GM13976 (cell line): Measurements from ENCODE around the gene DHRS2.

Source experiments
- DNase-seq: peaks from one replicate; pipeline ENCODE4 v3.0.0; 2012; ENCODE audit warnings: low spot score
- in situ Hi-C: fragments of 300-500 bp; cut with MboI; formaldehyde crosslinking; loops from one replicate; pipeline ENCODE4 v1.12.0; 2022; ENCODE audit warnings: low sequenced_read_pairs, mixed read lengths, inconsistent platforms; ENCODE audit not compliant: unreplicated experiment
- TF ChIP-seq, protein P1 (sequence below): IDR thresholded peaks from 2 replicates; pipeline ENCODE4 v1.5.1; 2012; ENCODE audit warnings: borderline replicate concordance, mild to moderate bottlenecking; ENCODE audit not compliant: insufficient read depth; ENCODE audit errors: extremely low read depth, missing control alignments, control extremely low read depth

The DHRS2 gene

DNA sequence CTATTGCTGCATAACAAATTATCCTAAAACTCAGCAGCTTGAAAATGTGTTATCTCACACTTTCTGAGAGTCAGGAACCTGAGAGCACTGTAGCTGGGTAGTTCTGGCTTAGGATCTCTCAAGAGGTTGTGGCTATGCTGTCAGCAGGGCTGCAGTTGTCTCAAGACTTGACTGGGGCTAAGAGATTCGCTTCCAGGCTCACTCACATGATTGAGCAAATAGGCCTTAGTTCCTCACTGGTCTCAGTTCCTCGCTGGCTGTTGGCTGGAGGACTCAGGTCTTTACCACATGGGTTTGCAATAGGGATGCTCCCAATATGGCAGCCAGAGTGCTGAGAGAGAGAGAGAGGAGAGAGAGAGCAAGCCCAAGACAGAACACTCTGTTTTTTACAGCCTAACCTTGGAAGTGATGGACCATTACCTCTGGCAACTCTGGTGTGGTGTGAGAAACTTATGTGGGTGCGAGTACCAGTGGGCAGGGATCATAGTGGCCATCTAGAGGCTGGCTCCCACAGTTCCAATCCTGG, 15.9 kb upstream of the DHRS2 start:
- TF ChIP-seq, protein P1, sequence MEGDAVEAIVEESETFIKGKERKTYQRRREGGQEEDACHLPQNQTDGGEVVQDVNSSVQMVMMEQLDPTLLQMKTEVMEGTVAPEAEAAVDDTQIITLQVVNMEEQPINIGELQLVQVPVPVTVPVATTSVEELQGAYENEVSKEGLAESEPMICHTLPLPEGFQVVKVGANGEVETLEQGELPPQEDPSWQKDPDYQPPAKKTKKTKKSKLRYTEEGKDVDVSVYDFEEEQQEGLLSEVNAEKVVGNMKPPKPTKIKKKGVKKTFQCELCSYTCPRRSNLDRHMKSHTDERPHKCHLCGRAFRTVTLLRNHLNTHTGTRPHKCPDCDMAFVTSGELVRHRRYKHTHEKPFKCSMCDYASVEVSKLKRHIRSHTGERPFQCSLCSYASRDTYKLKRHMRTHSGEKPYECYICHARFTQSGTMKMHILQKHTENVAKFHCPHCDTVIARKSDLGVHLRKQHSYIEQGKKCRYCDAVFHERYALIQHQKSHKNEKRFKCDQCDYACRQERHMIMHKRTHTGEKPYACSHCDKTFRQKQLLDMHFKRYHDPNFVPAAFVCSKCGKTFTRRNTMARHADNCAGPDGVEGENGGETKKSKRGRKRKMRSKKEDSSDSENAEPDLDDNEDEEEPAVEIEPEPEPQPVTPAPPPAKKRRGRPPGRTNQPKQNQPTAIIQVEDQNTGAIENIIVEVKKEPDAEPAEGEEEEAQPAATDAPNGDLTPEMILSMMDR = no peak

DNA sequence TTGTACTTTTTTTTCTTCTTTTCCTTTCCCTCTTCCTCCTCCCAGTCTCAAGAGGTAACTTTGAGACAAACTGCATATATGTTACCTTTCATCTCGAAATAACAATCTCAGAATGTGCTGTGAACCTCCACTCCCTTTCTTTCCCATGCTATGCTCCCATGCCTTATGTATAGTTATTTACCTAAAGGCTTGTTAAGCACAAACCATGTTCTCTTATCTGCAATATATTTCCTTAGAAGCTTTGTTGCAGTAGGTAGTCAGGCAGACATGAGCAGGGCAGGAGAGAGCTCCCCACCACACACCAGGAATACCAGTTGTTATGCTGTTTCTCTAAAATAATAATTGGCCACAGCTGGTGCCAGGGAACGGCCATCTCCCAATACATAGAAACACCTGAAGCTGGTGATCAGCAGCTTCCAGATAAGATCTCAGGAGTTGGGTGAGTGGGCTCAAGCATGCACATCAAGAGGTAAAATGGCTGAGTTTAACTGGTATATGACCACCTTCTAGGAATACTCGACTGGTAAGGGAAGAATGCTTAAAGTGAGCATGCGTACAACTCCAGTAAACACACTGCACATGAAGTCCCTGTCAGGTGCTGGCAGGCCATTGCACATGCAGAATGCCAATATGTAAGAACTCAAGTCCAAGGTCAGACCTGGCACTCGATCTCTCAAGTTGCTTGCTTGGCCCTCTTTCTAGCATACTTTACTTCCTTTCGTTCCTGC, 14.8 kb upstream of the DHRS2 start:
- in situ Hi-C loops = no loop called here
- TF ChIP-seq, protein P1 = no peak
- no peak for DNase-seq

More for the DNA sequence above, 15.9 kb upstream of the DHRS2 start:
- no peak for DNase-seq
- in situ Hi-C loops = no loop called here

DNA sequence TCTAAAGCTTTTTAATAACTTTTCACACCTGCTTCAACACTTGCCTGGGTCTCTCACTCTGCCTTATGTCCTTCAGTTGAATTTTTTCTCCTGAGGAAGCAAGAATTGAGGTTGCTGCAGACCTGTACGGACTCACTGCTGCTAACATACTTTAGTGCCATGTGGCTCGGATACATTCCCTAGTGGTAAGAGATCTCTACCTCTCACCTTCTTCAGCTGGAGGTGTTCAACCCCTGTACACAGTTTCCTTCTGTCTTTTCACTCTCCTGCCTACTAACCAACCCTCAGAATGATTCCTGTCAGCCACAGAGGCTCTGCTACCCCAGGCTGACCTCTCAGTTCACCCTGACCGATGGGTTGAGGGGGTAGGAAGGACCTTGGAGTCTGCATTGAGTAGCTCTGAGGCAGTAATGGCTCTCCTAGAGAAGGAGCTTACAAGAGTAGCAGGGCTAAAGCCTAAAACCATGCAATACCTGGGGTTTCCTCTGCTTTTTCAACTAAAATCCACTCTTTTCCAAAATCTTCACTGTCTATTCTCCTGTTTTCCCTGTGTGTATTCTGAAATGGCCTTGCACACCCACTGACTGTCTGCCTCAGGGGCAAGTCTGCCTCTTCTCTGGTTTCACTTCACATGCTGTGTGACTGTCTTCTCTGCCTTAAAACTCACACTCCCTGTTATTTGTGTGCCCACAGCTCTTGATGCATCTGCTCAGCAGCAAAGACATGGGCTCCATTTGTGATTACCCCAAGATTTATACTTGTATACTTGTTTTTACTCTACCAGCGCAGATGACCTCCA, 14.0 kb upstream of the DHRS2 start:
- no peak for DNase-seq
- TF ChIP-seq, protein P1 = no peak
- in situ Hi-C loops = no loop called here

GRCh38 chr14:23622990-23623389, 13.2 kb upstream of the DHRS2 start:
- TF ChIP-seq, protein P1 = no peak
- no peak for DNase-seq
- in situ Hi-C loops = no loop called here

DNA sequence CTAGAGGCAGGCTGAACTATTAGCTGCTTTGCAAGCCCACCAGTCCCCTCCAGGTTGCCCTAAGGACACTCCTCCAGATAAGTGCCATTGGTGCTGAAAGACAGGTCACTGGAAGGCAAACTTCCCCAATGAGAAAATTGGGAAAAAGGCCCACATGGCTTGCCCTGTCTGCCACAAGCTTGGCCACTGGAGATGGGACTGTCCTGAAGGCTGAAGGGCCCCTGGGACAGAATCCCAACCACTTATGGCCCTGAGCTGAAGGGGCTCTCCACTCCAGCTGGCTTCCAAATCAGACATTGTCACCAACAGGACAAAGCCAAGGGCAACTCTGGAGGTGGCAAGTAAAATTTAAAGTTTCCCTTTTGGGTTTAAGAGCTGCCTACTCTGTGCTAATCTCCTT, 12.2 kb upstream of the DHRS2 start:
- TF ChIP-seq, protein P1 = no peak
- DNase-seq = no peak
- in situ Hi-C loops = no loop called here

DNA sequence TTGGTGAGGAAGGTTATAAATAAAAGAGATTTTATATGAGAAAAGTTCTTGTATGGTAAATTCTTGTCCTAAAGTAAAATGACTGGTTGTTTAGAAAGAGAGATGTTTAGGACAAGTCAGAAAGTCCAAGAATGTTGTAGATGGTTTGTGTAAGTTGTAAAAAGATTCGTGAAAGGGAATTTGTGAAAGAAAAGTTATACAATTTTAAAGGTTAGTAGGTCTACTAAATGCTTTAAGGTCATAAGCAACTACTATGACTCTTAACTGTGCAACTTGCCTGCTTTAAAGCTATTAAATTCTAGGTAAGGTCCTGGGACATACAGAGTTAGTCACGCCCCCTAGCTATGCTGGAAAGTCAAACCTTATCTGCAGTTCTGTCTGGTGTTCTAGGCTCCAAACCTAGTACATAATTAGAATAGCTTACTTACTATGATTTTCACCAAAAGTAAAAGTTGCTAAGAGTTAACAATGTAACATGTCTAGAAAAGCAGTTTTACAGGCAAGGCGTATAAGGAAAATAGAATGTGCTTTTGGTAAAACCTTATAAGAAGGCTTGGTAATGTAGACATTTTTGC, 11.2 kb upstream of the DHRS2 start:
- TF ChIP-seq, protein P1 = no peak
- in situ Hi-C loops = no loop called here

More for the DNA sequence above, 11.2 kb upstream of the DHRS2 start:
- no peak for DNase-seq
